ENCODE results near the gene PXDC1. TPM values are rescaled to one million over a fixed set of nuclear protein-coding genes. Genes with fewer than 3 reads are reported as not detected.
"Not testable (repeated sequence)": the region's sequence is repeated elsewhere in the genome, so short reads cannot be mapped to it uniquely, and the experiment has no call there.

PXDC1 gene
- polyA plus RNA-seq, 3 donors: 9.3 to 75.2 (median 70.9) TPM

DNA sequence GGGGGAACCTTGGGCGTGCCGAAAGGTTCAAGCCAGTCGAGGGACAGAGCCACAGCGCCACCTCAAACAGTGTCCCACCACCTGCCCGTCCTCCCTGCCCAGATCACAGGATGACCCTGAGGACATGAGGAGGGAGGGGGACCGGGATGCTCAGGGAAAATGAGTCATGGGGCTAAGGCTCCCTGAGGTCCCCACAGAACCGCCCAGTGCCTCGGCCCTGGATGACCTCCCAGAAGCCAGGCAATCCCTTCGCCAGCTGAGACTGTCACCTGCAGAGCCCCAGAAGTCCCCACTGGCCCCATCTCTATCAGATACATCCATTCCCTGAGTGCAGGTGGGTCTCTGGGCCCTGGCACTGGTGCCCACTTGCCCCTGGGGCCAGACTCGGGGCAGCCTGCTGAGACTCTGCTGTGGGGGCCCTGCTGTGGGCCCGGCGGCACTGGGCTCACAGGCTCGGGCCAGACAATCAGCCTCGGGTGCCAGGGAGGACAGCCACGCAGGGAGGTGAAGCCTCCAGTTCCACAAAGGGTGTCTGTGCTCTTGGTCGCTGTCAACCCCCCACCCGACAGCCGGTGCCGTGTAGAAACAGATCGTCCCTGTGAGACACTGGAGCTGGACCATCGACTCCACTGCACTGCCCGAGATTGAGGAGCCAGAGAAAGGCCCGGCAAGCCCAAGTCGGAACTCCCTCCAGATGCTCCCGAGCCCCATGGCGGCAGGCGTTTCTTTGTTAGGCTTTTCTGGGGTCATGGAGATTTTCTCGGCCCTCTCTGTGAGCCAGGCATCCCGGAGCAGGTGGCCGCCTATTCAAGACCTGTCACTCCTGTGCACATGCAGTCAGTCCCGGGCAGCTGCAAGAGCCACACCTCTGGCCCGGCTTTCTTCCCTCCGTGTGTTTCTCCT is 26.1 kb downstream of the PXDC1 start:
- 83 to 93% (median 88%) methylated on average over 33 of the region's 33 CpGs for WGBS, 3 donors
- no peak overlapping the region for H3K27ac ChIP-seq (ENCODE audit: low read depth, low read length)

DNA sequence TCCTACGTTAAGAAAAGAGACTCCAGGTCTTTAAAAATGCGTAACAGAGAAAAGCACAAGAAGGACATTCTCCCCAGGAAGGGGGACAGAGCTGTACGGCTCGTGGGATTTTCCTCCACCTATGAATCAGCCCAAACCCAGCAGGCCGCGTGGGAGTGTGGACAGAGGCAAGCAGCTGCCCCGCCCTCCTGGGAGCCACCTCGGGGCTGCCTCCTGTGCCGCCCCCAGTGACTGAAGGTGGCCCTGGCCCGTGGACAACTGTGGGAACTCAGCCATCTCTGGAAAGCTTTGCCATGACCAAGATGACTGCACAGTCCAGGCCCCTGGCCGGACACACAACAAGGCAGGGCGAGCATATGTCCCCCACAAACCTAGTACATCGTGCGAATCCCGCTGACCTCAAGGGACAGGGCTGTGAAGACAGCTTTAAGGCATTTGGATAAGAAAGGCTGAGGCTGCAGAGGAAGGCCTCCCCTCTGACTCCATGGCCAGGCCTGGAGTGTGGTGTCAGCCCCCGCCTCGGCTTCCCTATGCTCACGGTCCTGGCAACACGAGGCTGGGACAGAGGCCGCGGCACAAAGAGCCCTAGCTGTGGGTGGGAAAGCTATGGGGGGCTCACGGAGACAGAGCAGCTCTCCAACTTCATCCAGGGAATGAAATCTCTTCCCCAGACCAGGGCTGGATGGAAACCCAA is 26.9 kb downstream of the PXDC1 start:
- 67 to 79% (median 70%) methylated on average over 22 of the region's 22 CpGs for WGBS, 3 donors
- H3K27ac ChIP-seq (ENCODE audit: low read depth, low read length): no peak overlapping the region

DNA sequence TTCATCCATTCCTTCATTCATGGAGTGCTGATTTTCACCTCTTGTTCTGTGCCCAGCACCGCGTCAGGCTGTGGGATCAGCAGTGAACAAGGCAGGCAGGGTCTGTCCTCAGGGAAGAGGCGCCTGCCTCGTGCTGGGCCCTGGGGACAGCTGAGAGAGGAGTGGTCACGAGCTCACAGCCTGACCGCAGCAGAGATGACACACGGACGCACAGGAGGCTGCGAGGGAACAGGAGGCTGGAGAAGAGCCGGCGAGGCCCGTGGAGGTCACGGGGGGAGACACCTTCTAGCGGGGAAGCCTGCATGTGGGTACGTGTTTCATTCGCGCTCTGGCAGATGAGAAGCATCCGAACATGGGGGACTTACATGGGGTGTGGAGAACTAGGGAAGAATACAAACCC is 27.5 kb downstream of the PXDC1 start:
- 86 to 89% (median 88%) methylated on average over 18 of the region's 18 CpGs for WGBS, 3 donors
- H3K27ac ChIP-seq (ENCODE audit: low read depth, low read length): no peak overlapping the region

DNA sequence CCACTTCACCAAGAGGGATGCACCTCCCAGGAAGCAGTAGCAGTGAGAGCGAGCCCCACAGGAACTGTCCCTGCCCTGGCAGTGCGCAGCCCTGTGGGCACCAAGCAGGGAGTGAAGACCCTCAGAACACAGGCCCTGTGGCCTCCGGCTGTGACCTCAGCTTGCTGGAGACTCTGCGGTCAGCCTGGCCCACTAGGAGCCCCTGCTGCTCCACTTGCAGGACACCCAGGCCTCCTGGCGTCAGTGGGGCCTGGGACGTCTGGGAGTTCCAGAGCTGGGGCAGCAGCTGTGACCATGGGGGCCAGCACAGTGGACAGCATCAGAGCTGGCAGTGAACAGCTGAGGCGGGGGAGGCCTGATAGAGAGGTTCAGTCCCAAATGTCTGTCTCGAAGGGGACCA is 28.3 kb downstream of the PXDC1 start:
- 88 to 92% (median 89%) methylated on average over 8 of the region's 8 CpGs for WGBS, 3 donors
- H3K27ac ChIP-seq (ENCODE audit: low read depth, low read length): no peak overlapping the region

DNA sequence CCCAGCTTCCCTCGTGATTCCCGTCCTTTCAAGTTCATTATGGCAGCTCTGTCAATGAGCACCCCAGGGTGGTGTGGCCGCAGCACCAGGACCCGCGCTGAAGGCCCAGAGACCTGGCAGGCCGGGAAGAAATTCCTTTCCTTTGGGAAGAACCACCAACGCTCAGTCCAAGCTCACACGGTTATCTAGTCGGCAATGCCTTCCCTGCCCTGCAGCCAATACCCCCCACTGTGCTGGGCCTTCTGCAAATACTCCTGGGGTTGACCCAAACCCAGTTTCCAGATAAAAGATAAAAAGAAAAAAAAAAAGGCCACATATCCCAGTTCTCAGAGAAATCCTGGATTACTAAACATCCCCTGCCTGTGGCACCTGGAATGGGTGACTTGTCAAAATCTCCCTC is 28.7 kb downstream of the PXDC1 start:
- WGBS, 3 donors: 80 to 89% (median 83%) methylated on average over 9 of the region's 9 CpGs
- H3K27ac ChIP-seq (ENCODE audit: low read depth, low read length): no peak overlapping the region

DNA sequence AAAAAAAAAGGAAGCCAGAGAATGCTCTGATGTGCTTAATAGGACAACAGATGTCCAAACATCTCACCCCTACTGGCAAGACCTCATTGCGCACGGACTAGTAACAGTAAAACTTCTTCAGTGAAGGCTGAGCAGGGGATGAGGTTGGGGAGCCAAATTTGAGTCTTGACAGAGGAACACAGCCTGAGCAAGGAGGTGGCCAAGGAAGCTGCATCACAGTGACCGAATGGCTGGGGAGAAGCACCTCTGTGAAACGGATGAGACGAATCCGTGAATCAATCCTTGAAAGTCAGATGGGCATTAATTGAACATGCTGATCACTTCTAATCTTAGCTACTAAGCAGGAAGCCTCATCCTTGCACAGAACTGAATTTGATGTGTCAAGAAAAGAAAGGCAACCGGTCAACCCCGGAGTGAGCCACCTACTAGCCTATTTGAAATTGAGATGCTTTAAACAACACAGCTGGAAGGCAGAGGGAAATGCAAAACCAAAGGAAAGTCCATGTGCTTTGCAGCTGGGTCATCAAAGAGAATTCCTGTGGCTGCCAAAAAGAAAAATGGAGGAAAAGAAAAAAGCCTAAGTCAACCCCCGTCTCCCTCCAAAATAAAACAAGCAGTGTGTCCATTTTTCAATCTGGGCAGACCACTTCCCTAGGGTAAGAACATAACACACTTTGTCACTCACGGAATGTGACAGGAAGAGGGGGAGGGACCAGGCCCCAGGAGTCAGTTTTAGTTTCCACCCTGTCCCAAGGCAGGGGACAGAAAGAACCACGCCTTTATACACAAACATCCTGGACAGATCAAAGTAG is 29.5 kb downstream of the PXDC1 start:
- 67 to 78% (median 68%) methylated on average over 11 of the region's 11 CpGs for WGBS, 3 donors
- H3K27ac ChIP-seq (ENCODE audit: low read depth, low read length): no peak overlapping the region

DNA sequence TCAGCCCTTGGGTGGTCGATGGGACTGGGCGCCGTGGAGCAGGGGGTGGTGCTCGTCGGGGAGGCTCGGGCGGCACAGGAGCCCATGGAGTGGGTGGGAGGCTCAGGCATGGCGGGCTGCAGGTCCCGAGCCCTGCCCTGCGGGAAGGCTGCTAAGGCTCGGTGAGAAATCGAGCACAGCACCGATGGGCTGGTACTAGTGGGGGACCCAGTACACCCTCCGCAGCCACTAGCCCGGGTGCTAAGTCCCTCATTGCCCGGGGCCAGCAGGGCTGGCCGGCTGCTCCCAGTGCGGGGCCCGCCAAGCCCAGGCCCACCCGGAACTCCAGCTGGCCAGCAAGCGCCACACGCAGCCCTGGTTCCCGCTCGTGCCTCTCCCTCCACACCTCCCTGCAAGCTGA is 30.7 kb downstream of the PXDC1 start:
- 90 to 98% (median 98%) methylated on average over 18 to 24 of the region's 24 CpGs for WGBS, 3 donors
- not testable (repeated sequence) for H3K27ac ChIP-seq (ENCODE audit: low read depth, low read length)

DNA sequence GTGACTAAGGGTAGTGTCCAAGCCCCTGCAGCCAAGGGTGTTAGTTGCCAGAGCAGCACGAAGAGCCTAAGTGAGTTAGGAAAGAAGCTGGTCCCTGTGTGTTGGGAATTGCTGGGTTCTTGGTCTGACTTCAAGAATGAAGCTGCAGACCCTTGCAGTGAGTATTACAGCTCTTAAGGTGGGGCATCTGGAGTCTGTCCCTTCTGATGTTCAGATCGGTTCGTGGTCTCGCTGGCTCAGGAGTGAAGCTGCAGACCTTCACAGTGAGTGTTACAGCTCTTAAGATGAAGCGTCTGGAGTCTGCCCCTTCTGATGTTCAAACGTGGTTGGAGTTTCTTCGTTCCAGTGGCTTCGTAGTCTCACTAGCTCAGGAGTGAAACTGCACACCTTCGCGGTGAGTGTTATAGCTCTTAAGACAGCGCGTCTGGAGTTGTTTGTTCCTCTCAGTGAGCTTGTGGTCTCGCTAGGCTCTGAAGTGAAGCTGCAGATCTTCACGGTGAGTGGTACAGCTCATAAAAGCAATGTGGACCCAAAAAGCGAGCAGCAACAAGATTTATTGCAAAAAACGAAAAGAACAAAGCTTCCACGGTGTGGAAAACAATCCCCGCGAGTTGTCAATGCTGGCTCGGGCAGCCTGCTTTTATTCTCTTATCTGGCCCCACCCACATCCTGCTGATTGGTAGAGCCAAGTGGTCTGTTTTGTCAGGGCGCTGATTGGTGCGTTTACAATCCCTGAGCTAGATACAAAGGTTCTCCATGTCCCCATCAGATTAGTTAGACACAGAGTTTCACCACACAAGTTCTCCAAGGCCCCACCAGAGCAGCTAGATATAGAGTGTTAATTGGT is 31.8 kb downstream of the PXDC1 start:
- H3K27ac ChIP-seq (ENCODE audit: low read depth, low read length): no peak overlapping the region
- WGBS, 3 donors: 76 to 81% (median 80%) methylated on average over 22 of the region's 22 CpGs

DNA sequence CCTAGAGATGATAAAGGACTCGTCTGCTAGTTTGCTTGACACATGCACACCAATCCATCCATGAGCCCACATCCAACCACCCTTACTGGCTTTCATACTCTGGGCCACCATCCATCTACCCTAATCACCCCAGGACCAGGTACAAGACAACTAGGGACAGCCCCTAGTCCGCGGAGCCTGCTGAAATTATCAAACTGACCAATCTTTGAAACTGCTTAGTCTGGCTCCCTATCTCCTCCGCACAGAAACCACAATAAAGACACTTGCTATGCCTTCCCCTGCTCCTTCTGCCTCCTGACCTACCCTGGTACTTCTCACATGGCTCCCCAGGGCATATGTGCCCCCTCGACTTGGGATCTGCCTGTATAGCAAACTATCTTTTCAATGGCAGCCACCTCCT is 33.1 kb downstream of the PXDC1 start:
- no peak overlapping the region for H3K27ac ChIP-seq (ENCODE audit: low read depth, low read length)
- 82 to 93% (median 89%) methylated on average over 5 of the region's 5 CpGs for WGBS, 3 donors

DNA sequence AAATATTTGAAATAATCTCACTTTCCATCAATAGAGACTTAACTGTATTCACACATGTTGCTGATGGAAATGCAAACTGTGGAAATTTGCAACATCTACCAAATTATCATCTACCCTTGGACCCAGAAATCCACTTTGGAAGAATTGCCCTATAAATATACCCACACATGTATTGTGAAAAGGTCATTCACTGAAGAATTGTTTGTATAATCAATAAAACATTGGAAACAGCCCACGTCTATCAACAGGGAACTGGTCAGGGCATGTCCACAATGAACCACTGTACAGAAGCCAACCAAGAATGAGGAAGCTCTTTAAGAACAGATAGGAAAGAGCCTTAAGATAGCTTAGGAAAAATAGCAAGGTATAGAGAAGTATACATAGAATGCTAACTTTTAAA is 36.2 kb downstream of the PXDC1 start:
- no peak overlapping the region for H3K27ac ChIP-seq (ENCODE audit: low read depth, low read length)
- 0 to 16% (median 0%) methylated on average over 1 of the region's 1 CpG for WGBS, 3 donors

DNA sequence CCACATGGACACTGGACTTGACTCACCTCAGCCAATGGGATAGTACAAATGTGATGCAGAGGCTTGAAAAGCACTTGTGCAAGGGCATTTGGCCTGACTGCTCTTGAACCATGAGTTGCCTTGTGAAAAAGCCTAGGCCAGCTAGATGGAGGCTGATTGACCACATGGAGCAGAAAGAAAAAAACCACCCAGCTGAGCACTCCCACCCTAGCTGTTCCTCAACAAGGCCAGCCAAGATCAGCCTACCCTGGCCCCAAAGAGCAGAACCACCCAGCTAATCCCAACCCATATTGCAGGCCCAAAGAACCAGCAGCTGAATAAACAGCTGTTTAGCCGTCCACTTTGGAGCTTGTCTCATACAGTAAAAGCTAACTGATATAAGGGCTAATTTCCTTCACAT is 36.7 kb downstream of the PXDC1 start:
- 73 to 100% (median 95%) methylated on average over 1 of the region's 1 CpG for WGBS, 3 donors
- H3K27ac ChIP-seq (ENCODE audit: low read depth, low read length): no peak overlapping the region

DNA sequence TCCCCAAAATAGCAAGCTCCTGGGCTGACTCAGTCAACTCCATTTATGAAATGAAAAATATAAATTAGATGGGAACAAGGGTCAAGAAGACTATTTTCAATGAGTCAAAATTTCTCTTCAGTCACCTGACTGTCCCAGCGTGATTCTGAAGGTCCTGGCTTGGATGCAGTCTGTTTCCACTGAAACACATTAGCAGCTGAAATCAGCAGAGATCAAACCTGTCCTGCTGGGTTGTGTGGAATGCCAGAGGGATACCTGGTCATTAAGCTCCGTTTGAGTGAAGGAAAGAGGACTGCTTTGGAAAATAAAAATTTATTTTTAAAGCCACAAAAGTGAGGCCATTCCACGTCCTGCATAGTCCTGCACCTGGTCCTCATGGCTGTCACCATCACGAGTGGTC is 37.4 kb downstream of the PXDC1 start:
- WGBS, 3 donors: 77 to 94% (median 92%) methylated on average over 4 of the region's 4 CpGs
- no peak overlapping the region for H3K27ac ChIP-seq (ENCODE audit: low read depth, low read length)

DNA sequence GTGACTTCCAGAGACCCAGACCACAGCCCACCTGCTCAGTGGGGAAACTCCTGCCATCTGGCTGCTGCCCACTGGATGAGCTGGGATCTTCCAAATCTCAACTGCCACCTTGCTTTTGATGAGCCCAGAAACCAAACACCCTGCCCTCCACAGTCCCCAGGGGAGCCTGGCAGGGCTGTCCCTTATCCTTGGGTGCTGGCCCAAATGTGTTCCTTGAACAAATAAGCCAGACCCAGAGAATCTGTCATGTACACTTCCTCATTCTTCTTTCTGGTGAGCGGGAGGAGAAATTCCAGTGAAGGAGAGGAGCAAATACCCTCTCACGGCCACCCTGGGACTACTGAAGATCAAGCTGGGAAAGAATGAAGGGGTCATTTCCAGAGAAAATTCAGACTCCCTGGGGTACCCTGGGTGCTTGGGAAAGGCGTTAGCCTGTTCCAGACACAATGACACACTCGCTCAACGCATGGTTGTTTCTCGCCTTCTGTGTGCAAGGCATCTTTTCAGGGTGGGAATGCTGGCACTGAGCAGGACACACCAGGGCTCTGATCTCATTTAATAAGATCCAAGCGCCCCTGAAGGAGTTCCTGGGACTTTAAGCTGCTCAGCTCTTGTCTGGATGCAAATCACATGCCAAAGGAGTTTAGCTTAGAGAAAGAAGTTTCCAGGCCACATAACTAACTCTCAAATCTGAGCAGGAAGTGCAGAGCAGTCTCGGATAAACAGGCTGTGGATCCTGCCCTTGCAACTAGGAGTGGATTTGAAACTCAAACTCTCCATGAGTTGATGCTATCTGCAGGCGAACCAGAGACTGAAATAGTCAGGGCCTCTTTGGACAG is 38.5 kb downstream of the PXDC1 start:
- WGBS, 3 donors: 70 to 84% (median 72%) methylated on average over 9 of the region's 9 CpGs
- H3K27ac ChIP-seq (ENCODE audit: low read depth, low read length): no peak overlapping the region

DNA sequence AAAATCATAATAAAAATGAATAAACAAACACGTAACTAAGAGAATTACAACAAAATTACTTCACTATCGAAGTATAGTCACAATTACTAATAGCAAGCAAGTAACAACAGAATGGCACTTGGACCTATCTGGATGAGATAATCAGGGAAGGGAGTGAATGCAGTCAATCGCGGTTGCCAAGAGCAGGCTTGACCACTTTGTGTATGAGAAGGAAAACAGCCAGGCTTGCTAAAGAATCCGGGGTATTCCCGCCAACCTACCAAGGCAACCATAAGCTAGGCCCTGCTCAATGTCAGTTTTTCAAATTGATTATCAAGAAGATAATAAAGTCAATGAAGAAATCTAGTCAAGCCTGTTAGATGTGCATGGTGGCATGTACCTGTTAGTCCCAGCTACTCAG is 39.7 kb downstream of the PXDC1 start:
- H3K27ac ChIP-seq (ENCODE audit: low read depth, low read length): no peak overlapping the region
- WGBS, 3 donors: 78 to 90% (median 81%) methylated on average over 6 of the region's 6 CpGs

DNA sequence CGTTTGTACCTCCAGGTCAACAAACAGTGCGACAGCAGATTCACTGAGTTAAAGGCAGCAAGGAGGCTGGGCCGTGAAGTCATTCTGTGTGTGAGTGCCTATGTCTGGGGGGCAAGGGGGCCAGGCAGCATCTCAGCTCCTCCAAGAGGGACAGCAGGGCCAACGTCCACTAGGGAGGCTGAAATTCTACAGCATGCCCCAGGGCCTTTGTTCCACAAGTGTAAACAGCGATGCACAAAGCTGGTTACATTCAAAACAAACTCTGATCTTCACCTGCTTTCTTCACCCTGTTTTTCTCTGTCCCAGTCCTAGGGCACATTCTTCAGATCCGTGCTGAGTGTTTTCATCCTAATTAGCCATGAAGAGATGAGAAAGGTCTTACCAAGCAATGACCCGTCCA is 41.1 kb downstream of the PXDC1 start:
- no peak overlapping the region for H3K27ac ChIP-seq (ENCODE audit: low read depth, low read length)
- 84 to 90% (median 89%) methylated on average over 7 of the region's 7 CpGs for WGBS, 3 donors

DNA sequence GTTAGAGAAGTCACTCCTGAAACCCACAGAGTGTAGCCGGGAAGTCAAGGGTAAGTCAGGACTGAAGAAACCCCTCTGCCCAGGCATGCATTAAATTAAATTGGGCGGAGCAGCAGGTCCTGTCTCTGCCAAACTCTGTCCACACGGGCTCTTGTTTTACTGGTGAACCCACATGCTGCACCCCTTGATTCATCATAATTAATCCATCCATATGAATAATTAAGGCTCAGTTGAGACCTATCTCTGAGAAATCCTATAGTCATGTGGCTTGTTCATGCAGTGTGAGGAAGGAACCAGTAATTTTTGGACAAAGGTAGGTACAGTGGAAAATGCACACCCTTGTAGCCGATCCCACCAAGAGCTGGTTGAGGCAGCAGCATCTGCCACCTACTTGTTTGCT is 43.0 kb downstream of the PXDC1 start:
- H3K27ac ChIP-seq (ENCODE audit: low read depth, low read length): no peak overlapping the region
- 80 to 90% (median 82%) methylated on average over 4 of the region's 4 CpGs for WGBS, 3 donors

DNA sequence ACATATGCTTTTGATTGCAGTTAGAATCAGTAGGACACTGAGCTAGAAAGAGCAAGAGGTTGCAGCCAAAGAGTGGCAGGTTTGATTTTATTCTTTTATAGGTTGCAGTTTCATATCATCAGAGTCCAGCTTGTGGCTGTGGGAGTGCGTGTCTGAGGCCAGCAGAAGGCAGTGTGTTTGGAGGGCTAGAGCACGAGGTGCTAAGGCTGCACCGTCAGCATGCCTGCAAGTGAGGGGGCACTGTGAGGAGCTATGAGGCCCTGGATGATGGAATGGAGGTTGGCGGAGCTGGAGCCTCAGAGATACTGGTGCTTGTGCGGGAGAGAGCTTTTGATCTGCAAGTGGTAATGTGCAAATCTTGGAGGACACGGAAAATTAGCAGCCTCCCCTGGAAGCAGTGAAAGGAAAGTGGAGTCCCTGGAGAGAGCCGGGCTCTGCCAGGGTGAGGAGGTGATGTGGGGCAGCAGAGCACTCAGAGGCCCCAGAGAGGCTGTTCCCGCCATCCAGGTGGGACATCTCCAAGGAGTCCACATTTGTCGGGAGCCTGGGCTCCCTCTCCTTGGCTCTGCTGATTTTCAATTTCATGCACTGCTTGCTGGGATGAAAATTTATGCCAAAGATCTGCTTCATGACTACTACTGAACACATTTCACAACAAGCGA is 43.6 kb downstream of the PXDC1 start:
- H3K27ac ChIP-seq (ENCODE audit: low read depth, low read length): no peak overlapping the region

More for the DNA sequence above, 43.6 kb downstream of the PXDC1 start:
- 75 to 82% (median 79%) methylated on average over 10 of the region's 10 CpGs for WGBS, 3 donors
